ENCODE results near the gene DHRS3.

DNA sequence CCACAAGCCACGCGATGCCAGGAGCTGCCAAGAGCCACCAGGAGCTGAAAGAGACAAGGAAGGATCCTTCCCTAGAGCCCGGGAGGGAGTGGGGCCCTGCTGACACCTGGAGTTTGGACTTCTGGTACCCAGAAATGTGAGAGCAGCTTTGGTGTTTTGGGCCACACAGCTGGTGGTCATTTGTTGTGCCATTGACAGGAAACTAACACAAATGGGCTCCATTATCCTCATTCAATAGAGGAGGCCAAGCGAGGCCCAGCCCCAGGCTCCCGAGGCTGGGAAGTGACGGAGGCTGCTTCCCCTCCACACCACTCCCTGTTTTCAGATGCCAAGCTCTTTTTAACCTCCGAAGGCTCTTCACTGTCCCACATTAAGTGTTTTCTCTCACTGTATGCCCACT, 25.5 kb downstream of the DHRS3 start:
- TF ChIP-seq, protein P1, sequence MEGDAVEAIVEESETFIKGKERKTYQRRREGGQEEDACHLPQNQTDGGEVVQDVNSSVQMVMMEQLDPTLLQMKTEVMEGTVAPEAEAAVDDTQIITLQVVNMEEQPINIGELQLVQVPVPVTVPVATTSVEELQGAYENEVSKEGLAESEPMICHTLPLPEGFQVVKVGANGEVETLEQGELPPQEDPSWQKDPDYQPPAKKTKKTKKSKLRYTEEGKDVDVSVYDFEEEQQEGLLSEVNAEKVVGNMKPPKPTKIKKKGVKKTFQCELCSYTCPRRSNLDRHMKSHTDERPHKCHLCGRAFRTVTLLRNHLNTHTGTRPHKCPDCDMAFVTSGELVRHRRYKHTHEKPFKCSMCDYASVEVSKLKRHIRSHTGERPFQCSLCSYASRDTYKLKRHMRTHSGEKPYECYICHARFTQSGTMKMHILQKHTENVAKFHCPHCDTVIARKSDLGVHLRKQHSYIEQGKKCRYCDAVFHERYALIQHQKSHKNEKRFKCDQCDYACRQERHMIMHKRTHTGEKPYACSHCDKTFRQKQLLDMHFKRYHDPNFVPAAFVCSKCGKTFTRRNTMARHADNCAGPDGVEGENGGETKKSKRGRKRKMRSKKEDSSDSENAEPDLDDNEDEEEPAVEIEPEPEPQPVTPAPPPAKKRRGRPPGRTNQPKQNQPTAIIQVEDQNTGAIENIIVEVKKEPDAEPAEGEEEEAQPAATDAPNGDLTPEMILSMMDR (conservative IDR thresholded peaks at IDR 0.05 in 1 of 2, IDR thresholded peaks at IDR 0.05 in 1 of 2; ENCODE audit: low read depth in 1 of 2, low read length in 2 of 2), result no peak
- TF ChIP-seq EZH2 (IDR thresholded peaks at IDR 0.05; ENCODE audit: low read length, missing control alignments), result no peak
